Naive B cell (primary cell): ENCODE results near the gene RFTN1. TPM values are rescaled to one million over a fixed set of nuclear protein-coding genes. Genes with fewer than 3 reads are reported as not detected.

Experiments
- ATAC-seq, 2 donors: fragments of 150-1000 bp; cut with Tn5 transposase; 2 replicates each; pipeline ENCODE4 v1.10.0; 2021; ENCODE audit warnings: low read depth in 2 of 2, mild to moderate bottlenecking in 2 of 2, moderate library complexity in 2 of 2
- DNase-seq: peaks from one replicate; pipeline ENCODE4 v3.0.0; 2022
- H3K27ac Mint-ChIP-seq, 6 donors: one replicate each; pipeline ENCODE4 v1.8.0; 2020 to 2022; ENCODE audit warnings: mild to moderate bottlenecking in 6 of 6, mixed read lengths in 6 of 6, moderate library complexity in 5 of 6, inconsistent platforms in 2 of 6
- H3K27me3 Mint-ChIP-seq, 3 donors: one replicate each; pipeline ENCODE4 v1.8.0; 2021 to 2022; ENCODE audit warnings: mixed read lengths in 3 of 3, mild to moderate bottlenecking in 1 of 3
- H3K36me3 Mint-ChIP-seq, 2 donors: one replicate each; pipeline ENCODE4 v1.8.0; 2020 to 2022; ENCODE audit warnings: mixed read lengths in 2 of 2, inconsistent platforms in 1 of 2, mild to moderate bottlenecking in 1 of 2
- H3K4me1 Mint-ChIP-seq, 3 donors: one replicate each; pipeline ENCODE4 v1.8.0; 2020 to 2022; ENCODE audit warnings: mixed read lengths in 3 of 3, inconsistent platforms in 1 of 3, mild to moderate bottlenecking in 1 of 3, moderate library complexity in 1 of 3
- H3K4me3 Mint-ChIP-seq, 8 donors: one replicate each; pipeline ENCODE4 v1.8.0; 2020 to 2022; ENCODE audit warnings: mild to moderate bottlenecking in 8 of 8, mixed read lengths in 8 of 8, moderate library complexity in 8 of 8, inconsistent platforms in 2 of 8
- H3K9me3 Mint-ChIP-seq, 7 donors: one replicate each; pipeline ENCODE4 v1.8.0; 2020 to 2022; ENCODE audit warnings: mixed read lengths in 7 of 7, mild to moderate bottlenecking in 5 of 7, inconsistent platforms in 2 of 7, moderate library complexity in 1 of 7
- polyA plus RNA-seq, 6 donors: library from polyadenylated mRNA; unstranded; fragments of 300-500 nt; fragmentation: Illumina TruSeq; gene quantifications; one replicate each; pipeline ENCODE4 v1.2.3, GENCODE V29; 2021; ENCODE audit warnings: low read depth in 6 of 6

Gene RFTN1
- polyA plus RNA-seq, 6 donors from 2014 or later, result 63.0 to 147 (median 106) TPM

DNA sequence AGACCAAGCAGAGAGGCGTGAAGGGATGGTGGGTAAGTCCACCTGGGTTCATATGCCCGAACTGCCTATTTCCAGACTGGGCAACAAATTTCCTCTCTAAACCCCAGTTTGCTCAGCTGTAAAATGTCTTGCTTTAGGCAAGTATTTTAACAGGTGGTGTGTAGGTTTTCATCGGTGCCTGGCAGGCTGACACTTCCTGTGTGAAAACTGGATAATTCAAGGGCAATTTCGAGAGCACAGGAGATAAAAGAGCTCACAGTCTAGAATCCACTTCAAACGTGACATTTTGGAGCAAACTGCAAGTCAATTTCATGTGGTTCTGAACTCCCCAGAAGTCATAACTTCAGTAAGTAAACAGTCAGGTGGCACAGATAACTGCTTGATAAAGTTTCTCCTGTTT, 136.3 kb downstream of the RFTN1 start:
- H3K27me3 Mint-ChIP-seq, result no peaks in the 10 kb centered on the region
- peaks cover 6 to 17% of the 10 kb centered on the region in 2 donors for H3K36me3 Mint-ChIP-seq
- ATAC-seq, result peak; percentile 23 to 45
- peak overlapping the region; percentile 51 to 97 (median 82) for H3K27ac Mint-ChIP-seq
- peaks cover 0 to 6% (median 0%) of the 10 kb centered on the region in 7 donors for H3K9me3 Mint-ChIP-seq
- peak overlapping the region; percentile 28 to 81 (median 67) for H3K4me3 Mint-ChIP-seq
- peak; percentile 53 for DNase-seq
- peaks cover 68 to 100% (median 81%) of the 10 kb centered on the region in 3 donors for H3K4me1 Mint-ChIP-seq

DNA sequence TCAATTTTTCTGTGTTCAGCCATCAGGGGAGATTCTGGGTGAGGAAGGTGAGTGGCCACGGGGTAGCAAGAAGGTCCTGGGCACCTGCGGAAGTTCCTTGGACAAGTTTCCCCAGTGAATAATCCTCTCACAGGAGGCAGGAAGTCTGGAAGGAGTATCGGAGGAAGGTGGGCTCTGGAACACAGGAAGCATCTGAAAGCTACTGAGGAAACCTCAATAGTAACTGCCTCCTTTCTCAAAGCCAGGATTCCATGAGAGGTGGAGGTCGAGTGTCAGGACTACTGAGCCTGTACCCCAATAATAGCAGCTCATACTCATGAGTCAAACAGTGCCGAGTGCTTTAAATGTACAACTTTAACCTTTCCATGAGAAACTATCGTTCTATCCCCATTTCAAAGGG, 137.6 kb downstream of the RFTN1 start:
- peaks cover 72 to 100% (median 86%) of the 10 kb centered on the region in 3 donors for H3K4me1 Mint-ChIP-seq
- peaks cover 0 to 6% (median 0%) of the 10 kb centered on the region in 7 donors for H3K9me3 Mint-ChIP-seq
- H3K27me3 Mint-ChIP-seq, result no peaks in the 10 kb centered on the region
- ATAC-seq, result no peak
- DNase-seq, result no peak
- H3K27ac Mint-ChIP-seq, result peak overlapping the region; percentile 51 to 98 (median 95)
- peaks cover 5 to 9% of the 10 kb centered on the region in 2 donors for H3K36me3 Mint-ChIP-seq
- peak overlapping the region in 6 of 8 donors; percentile 18 to 70 (median 53) for H3K4me3 Mint-ChIP-seq

DNA sequence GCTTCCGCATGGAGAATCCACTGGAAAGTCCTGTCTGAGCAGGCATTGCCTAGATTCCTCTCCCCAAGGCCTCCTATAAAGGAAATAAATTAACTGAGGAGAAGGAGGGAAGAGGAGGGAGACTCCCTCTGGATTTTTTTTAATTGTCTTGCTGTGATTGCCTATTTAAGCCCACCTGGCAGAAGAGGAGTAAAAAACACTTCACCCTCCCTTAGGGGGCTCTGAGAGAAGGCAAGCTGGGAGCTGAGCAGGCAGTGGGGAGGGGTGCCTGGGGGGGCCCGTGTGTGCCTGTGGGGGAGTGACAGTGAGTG, 138.6 kb downstream of the RFTN1 start:
- peak overlapping the region in 7 of 8 donors; percentile 33 to 87 (median 73) for H3K4me3 Mint-ChIP-seq

DNA sequence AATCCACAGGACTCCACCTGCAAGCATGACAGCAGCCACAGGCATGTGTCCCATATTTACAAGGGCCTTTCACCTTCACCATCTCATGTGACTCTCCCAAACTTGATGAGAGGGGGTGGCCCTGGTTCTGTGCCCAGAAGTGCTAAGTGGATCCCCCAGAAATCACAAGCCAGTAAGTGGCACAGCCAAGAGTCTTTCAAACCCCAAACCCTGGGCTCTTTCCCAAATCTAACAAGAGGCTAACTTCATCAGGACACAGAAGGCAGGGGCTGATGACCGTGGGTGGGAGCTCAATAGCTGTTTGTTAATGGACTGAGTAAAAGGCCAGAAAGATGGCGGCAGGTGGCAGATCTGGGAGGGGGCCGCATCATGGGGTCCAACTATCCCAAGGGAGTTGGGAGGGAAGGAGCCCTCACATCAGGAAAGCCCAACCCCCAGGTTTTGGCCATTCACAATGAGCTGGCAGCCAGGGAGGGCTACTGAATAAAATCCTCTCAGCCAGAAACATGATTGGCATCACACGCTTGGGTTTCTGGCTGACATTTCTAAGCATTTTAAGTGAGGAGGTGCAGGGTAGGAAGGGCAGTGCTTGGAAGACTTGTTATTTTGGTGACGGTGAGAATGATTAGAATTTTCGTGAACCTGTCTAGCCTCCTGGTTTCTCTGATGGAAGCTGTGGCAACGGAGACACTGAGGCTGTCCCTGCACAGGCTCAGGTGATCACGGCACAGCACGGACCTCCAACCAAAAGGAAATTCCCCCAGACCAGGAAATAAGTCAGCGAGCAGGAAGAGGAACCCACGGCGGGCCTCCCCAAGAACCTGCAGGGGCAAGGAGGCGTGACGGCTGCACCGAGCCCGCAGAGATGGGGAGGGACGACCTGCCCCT, 139.2 kb downstream of the RFTN1 start:
- Mint-ChIP-seq H3K4me3 (peak overlapping the region; percentile 25 to 87 (median 72)), H3K9me3 (peaks cover 0 to 6% (median 0%) of the 10 kb centered on the region in 7 donors), H3K36me3 (peaks cover 11 to 12% of the 10 kb centered on the region in 2 donors), H3K4me1 (peaks cover 72 to 100% (median 89%) of the 10 kb centered on the region in 3 donors), H3K27me3 (no peaks in the 10 kb centered on the region), H3K27ac (peak overlapping the region; percentile 89 to 98 (median 96))
- peak; percentile 85 for DNase-seq
- ATAC-seq, result peak; percentile 68 to 72

More for the DNA sequence above, 138.6 kb downstream of the RFTN1 start:
- Mint-ChIP-seq H3K27me3 (no peaks in the 10 kb centered on the region), H3K4me1 (peaks cover 70 to 100% (median 88%) of the 10 kb centered on the region in 3 donors), H3K27ac (peak overlapping the region; percentile 89 to 98 (median 96)), H3K9me3 (peaks cover 0 to 6% (median 0%) of the 10 kb centered on the region in 7 donors), H3K36me3 (peaks cover 5 to 11% of the 10 kb centered on the region in 2 donors)
- DNase-seq (no peak), ATAC-seq (peak in 1 of 2 donors; percentile 4)

DNA sequence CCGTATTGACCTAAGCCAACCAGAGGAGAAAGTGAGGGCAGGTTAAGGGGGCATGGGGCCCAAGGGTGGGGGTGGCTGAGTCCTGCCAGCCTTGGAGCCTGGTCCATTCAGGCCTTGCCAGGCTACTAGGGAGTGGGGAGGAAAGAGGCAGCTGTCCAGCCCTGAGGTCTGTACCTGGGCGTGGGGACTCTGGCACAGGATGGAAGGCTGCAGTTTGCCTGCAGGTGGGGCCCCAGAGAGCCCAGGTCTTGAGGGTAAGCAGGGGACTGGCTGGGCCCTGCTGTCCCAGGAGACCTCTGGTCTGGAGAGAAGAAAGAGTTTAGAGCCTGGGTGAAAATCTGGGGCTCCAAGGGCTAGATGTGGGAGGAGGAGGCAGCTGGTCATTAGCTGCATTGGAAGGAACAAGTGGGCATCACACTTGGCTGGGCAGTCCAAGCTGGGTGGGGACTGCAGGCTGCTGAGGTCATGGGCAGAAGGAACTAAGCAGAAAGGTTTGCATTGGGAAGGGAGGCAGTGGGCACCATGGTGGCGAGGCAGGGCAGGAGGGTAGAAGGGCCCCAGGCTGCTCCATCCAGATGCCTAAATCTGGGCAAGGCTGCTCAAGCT, 140.1 kb downstream of the RFTN1 start:
- Mint-ChIP-seq H3K4me3 (peak overlapping the region; percentile 20 to 79 (median 61)), H3K27ac (peak overlapping the region; percentile 89 to 98 (median 96)), H3K9me3 (peaks cover 0 to 6% (median 0%) of the 10 kb centered on the region in 7 donors), H3K36me3 (peaks cover 12 to 14% of the 10 kb centered on the region in 2 donors), H3K27me3 (no peaks in the 10 kb centered on the region), H3K4me1 (peaks cover 74 to 94% (median 86%) of the 10 kb centered on the region in 3 donors)
- ATAC-seq, result no peak
- no peak for DNase-seq

DNA sequence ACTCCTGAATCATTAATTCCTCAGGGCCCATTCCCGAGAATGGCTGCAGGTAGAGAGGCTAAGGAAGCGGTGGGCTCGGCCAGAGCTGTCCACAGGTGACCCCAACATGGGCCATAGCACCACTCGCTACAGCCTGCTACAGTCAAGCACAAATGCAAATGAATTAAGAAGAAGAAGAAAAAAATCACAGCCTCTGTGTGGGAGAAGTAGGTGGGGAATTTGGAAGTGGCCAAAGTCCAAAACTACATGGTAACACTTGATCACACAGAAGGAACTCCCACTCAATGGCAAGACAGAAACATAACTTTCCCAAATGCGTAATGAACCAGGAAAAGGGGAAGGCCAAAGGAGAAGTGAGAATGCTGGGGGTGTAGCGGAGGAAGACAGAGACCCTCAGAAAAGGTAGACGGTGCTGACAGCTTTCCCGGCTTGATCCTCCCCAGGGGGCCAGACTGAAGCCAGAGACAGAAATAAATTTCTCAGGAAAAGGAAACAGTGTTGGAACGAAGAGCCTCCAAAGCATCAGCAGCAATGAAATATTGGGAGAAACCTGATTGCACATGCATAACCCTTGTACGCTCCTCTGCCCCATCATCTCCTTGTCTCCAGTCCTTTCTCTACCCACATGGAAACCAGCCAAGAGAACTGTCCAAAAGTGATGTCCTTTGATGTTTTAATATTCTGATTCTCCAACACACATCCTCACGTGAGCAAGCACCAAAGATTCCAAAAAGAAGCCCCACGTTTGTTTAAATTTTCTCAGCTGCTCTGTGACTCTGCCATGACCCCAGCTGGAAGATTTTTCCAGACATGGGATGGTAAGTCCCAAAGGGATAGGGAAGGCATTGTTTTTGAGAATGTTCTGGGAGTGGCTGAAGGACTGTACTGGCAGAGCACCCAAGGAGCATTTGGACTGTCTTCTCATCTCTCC, 140.9 kb downstream of the RFTN1 start:
- Mint-ChIP-seq H3K4me1 (peaks cover 69 to 88% (median 79%) of the 10 kb centered on the region in 3 donors), H3K4me3 (peak overlapping the region; percentile 20 to 90 (median 74)), H3K27me3 (no peaks in the 10 kb centered on the region), H3K36me3 (peaks cover 6 to 14% of the 10 kb centered on the region in 2 donors), H3K27ac (peak overlapping the region; percentile 89 to 98 (median 96)), H3K9me3 (peaks cover 0 to 1% (median 0%) of the 10 kb centered on the region in 7 donors)
- peak; percentile 84 for DNase-seq
- ATAC-seq, result peak; percentile 19 to 42

DNA sequence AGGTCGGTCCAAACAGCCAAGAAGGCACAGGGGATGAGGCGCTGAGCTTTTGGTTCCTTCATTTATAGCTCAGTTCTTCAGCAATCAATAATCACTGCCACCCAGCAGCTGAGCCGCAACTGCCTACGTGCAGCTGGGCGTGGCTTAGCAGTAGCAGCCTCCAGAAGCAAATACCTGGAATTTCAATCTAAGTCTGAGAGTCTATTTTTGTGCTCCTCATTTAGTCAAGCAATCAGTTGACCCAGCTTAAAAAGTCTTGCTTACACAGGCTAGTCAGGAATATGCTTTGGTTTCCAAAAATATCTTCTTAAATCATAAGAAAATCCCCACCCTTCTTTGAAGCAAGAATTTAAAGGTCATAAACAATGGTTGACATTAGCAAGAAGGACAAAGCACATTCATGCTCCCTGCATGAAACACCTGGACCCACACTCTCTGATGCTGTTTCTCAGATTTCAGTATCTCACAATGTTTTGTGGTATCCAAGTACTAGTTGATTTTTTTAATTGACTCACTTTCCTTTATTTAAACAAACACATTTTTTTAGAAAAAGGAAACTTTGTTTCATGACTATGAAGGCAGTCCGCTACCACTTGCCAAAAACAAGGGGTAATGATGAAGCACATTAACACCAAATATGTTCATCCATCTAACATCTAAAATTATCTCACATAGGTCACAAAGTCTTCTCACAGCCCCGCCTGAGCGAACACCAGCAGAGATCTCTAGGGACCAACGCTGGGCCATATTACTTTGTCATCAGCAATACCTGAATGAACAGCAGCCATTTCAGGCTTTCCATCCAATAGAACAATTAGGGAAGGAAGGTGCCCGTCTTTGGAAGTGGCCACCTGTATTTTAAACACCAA, 142.4 kb downstream of the RFTN1 start:
- Mint-ChIP-seq H3K27me3 (no peaks in the 10 kb centered on the region), H3K27ac (peak overlapping the region; percentile 75 to 98 (median 95)), H3K4me1 (peaks cover 59 to 83% (median 67%) of the 10 kb centered on the region in 3 donors), H3K36me3 (peaks cover 12 to 15% of the 10 kb centered on the region in 2 donors), H3K4me3 (peak overlapping the region in 7 of 8 donors; percentile 33 to 90 (median 74)), H3K9me3 (no peaks in the 10 kb centered on the region)
- ATAC-seq (peak; percentile 55 to 60), DNase-seq (peak; percentile 64)

DNA sequence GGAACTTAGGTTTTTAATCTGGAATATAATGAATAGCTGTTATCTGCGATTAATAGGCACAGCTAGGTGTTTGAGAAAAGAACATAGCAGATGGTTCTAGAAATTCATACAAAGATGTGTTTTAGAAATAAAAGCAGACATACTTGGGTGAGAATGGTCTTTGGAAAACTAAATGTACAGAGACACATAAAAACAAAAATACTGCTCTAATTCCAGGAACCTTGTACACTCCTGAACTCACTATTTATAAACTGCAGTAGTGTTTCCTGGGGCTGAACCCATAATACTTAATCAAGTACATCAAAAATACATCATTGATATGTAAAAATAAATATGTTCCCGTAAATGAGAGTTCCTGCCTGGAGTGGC, 143.0 kb downstream of the RFTN1 start:
- Mint-ChIP-seq H3K4me1 (peaks cover 59 to 83% (median 67%) of the 10 kb centered on the region in 3 donors), H3K36me3 (peaks cover 12 to 21% of the 10 kb centered on the region in 2 donors), H3K27me3 (no peaks in the 10 kb centered on the region), H3K27ac (peak overlapping the region in 5 of 6 donors; percentile 73 to 98 (median 94)), H3K4me3 (peak overlapping the region in 4 of 8 donors; percentile 35 to 90 (median 58)), H3K9me3 (no peaks in the 10 kb centered on the region)
- DNase-seq (no peak), ATAC-seq (no peak)

DNA sequence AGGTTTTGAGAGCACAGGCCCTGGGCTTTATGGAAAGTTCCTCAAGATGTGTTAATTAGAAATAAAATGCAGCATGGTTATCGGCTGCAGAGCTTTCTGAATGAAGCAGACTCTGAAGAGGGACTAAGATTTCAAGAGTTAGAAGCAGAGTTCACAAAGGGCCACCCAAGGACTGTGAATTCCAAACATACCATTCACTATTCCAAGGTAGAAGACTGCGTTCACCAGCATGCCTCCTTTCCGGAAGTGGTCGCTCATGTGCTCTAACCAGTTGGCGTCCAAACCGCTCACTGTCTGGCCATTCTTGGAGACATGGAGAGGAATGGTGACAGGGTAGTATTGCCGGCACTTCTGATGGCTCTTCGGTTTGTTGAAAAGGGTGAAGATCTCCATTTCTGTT, 143.6 kb downstream of the RFTN1 start:
- Mint-ChIP-seq H3K36me3 (peaks cover 12 to 22% of the 10 kb centered on the region in 2 donors), H3K27me3 (no peaks in the 10 kb centered on the region), H3K4me1 (peaks cover 57 to 83% (median 66%) of the 10 kb centered on the region in 3 donors), H3K4me3 (peak overlapping the region in 4 of 8 donors; percentile 55 to 90 (median 72)), H3K9me3 (no peaks in the 10 kb centered on the region), H3K27ac (peak overlapping the region in 4 of 6 donors; percentile 40 to 98 (median 74))
- DNase-seq, result no peak
- ATAC-seq, result no peak

DNA sequence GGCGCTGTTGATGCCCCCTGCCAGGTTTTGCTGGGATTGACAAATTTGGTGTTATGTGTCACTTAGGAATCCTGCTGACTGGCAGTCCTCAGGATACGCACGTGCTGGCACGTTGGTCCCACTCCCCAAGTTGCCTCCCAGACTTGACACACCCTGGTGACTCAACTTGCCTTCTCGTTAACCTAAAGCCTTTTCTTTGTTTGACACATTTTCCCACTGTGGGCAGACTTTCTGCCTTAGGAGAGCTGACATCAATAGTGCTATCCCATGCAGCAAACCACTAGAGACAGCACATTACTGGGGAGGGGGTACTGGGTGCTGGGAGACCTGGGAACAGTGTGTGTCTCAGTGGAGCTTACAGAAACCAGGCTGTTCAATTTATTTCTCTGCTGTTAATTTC, 144.2 kb downstream of the RFTN1 start:
- Mint-ChIP-seq H3K27me3 (no peaks in the 10 kb centered on the region), H3K27ac (peak overlapping the region in 3 of 6 donors; percentile 64 to 84 (median 70)), H3K36me3 (peaks cover 12 to 22% of the 10 kb centered on the region in 2 donors), H3K4me1 (peaks cover 55 to 83% (median 63%) of the 10 kb centered on the region in 3 donors), H3K9me3 (no peaks in the 10 kb centered on the region), H3K4me3 (no peak overlapping the region)
- ATAC-seq, result no peak
- DNase-seq, result no peak

DNA sequence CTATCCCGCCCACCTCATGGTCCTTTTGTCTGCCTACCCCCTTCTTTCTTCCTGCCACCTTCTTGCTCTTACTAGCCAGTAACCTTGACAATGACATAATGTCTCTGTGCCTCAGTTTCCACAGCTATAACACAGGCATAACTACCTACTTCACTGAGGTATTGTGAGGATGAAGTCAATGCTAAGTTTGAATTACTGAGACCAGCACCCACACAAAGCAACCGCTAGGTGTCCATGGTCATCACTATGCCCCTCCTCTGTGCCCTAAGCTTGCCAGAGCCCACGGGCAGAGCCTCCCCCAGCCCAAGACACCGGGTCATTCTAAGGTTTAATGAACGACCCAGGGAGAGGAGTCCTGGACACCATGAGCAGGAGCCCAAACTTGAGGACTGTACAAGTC, 146.9 kb downstream of the RFTN1 start:
- peaks cover 12 to 16% of the 10 kb centered on the region in 2 donors for H3K36me3 Mint-ChIP-seq
- no peaks in the 10 kb centered on the region for H3K27me3 Mint-ChIP-seq
- H3K4me3 Mint-ChIP-seq, result peak overlapping the region in 2 of 8 donors; percentile 8 to 13
- no peak for ATAC-seq
- H3K27ac Mint-ChIP-seq, result peak overlapping the region in 5 of 6 donors; percentile 44 to 82 (median 80)
- H3K9me3 Mint-ChIP-seq, result no peaks in the 10 kb centered on the region
- peaks cover 28 to 64% (median 36%) of the 10 kb centered on the region in 3 donors for H3K4me1 Mint-ChIP-seq
- DNase-seq, result no peak
